GM18861 (cell line): Measurements from ENCODE around the gene ZNF768.

Source experiments
- ATAC-seq: cut with Tn5 transposase; IDR thresholded peaks from one replicate; pipeline ENCODE4 v1.9.1; 2021; ENCODE audit not compliant: unreplicated experiment

The ZNF768 gene

DNA sequence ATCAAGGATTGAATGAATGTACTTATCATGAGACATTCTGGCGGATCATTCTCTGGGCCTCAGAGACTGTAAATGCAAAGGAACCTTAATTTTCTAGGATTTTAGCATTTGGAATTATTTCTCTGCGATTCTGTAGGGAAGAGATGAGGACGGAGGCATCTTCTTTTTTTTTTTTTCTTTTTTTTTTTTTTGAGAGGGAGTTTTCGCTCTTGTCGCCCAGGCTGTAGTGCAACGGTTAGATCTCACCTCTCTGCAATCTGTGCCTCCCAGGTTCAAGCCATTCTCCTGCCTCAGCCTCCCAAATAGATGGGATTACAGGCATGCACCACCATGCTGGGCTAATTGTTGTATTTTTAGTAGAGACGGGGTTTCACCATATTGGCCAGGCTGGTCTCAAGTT is 51.7 kb downstream of the ZNF768 start:
- no peak for ATAC-seq

DNA sequence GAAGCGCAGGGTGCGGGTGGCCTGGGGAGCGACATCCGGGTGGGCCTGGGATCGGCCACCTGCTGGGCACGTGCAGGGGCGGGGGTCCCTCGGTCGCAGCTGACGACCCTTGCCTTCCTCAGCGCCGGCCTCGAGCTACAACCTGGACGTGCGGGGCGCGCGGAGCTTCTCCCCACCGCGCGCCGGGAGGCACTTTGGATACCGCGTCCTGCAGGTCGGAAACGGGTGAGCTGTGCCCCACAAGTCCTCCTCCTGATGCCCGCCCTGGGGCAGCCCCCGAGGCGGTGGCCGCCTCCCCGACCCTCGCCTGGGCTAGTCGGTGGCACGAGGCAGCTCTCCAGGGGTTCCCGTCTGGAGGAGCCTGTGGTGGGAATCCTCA is 52.3 kb downstream of the ZNF768 start:
- no peak for ATAC-seq
